NCI-H1092 (cell line): ENCODE measurements around the gene PCIF1.
"Not testable (repeated sequence)": the region's sequence is repeated elsewhere in the genome, so short reads cannot be mapped to it uniquely, and the experiment has no call there.

Experiments
- DNase-seq: peaks from one replicate; lab custom pipeline; 2025; lab: John Stamatoyannopoulos, UW

PCIF1 gene

DNA sequence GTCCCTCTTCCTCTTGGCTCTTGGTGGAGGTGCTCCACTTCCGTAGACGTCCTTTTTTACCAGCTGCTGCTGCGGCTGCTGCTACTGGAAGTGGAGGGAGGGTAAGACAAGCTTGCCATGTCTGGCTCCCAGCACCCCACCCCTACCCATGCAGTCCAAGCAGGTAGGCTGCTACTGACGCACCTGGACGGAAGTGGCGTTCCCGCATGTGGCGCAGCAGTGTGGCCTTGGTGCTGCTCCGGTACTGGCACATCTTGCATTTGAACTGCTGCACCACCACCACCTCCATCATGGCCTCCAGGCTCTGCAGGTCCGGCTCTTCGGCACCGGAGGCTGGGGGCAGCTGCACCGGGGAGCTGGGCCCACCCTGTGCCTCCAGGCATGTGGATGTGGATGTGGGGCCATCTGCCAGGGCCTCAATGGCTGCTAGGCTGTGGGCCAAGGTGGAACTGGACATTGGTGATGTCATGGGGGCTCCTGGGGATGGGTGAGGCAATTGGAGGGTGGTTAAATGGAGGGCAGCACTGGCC is 33.1 kb downstream of the PCIF1 start:
- DNase-seq, result no peak

GRCh38 chr20:45968081-45968671 is 33.7 kb downstream of the PCIF1 start:
- no peak for DNase-seq

GRCh38 chr20:45968801-45969711 is 34.6 kb downstream of the PCIF1 start:
- DNase-seq, result no peak

- peak; percentile 45 for DNase-seq
Observed at GRCh38 chr20:45969712-45970634, 35.5 kb downstream of the PCIF1 start.

- no peak for DNase-seq
Observed at GRCh38 chr20:45970646-45971424, 36.4 kb downstream of the PCIF1 start.

DNA sequence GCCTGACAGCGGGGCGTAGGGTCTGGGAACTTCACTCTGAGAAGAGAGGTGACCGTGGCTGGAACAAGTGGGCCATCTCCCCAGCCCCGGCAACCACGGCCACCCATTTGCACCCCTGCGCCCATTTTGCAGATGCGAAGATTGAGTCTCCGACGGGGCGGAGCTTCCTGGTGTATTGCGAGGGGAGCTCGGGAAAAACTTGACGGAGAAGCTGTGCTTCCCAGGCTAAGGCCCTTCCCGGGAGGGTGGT is 36.9 kb downstream of the PCIF1 start:
- no peak for DNase-seq

DNA sequence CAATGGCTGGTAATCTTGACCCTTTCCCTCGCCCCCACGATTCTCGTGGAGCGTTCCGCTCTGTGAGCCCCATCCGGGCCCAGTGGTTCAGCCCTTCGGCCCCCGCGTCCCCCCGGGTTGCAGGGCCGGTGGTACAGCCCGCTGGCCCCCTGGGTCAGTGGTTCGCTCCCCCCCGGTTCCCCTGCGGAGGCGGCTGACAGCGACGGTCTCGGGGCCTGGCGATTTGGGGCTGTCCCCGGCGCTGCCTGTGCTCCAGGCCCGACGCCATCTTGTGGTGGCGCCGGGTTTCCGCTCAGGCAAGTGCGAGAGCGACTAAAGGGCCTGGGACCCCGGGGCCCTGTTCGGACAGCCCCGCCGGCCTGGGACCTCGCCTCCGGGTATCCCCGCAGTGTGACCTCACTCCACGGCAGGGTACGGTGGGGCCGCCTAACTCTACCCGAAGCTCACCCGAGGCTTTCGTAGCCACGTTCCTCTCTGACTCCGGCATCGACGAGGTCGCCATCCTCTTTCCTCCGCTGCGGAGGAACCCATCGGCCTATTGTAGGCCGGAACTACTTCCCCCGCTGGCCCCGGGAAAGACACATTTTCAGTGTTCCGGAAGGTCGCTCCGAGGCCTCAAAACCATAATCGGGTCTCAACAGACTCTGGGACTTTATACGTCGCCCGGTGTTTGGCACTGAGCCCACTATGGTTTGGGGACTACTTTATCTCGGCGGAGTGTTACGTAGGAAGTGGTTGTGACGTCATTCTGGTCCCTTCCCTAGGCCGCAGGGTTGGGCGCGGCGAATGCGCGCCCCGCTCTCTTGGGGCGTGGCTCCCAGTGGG is 37.4 kb downstream of the PCIF1 start, which contains the start of gene ZNF335:
Gene ZNF335, minus strand, starts transcription at position 529 of the 825 bp plus-strand sequence. CDS start 793 bp downstream, outside the sequence.
- peak; percentile 91 for DNase-seq

DNA sequence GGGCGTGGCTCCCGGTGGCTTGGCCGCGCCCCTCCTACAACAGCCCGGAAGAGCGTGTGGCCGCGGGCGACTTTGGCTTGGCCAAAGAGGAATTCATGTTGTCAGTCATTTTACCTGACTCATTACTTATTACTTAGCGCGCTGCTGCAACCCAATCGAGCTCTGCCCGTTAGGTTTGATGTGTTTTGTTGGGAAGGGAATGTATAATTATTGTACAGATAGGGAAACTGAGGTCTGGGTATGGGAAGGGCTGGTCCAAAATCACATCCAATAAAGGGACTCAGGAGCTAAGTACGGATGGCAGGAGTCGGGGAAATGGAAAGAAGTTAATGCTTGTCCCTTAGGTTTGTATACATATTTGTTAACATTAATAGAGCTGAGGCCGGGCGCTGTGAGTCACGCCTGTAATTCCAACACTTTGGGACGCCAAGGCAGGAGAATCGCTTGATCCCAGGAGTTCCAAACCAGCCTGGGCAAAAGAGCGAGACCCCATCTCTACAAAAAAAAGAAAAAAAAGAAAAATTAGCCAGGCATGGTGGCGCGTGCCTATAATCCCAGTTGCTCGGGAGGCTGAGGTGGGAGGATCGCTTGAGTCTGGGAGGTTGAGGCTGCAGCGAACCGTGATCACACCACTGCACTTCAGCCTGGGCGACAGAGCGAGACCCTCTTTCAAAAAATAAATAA is 38.2 kb downstream of the PCIF1 start:
- no peak for DNase-seq

- DNase-seq, result no peak
Observed at GRCh38 chr20:45974896-45975565, 40.5 kb downstream of the PCIF1 start.

GRCh38 chr20:45975686-45976085 is 41.2 kb downstream of the PCIF1 start:
- DNase-seq, result no peak

GRCh38 chr20:45976086-45976485 is 41.6 kb downstream of the PCIF1 start:
- no peak for DNase-seq

DNA sequence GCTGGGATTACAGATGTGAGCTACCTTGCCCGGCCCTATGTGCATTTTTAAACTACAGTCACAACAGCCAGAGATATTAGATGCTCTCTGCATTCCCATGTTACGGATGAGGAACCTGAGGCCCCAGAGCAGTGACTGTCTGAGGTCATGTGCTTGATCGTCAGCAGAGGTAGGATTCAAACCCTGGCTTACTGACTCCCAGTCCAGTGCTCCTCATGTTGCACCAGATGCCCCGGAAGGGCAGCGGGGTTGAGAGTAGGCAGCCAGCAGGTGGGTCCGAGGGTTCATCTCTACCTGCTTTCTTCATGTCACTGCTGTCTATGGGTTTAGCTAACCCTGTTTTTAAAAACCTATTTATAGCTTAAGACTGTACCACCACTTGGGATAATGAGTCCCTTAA is 46.8 kb downstream of the PCIF1 start:
- no peak for DNase-seq

DNA sequence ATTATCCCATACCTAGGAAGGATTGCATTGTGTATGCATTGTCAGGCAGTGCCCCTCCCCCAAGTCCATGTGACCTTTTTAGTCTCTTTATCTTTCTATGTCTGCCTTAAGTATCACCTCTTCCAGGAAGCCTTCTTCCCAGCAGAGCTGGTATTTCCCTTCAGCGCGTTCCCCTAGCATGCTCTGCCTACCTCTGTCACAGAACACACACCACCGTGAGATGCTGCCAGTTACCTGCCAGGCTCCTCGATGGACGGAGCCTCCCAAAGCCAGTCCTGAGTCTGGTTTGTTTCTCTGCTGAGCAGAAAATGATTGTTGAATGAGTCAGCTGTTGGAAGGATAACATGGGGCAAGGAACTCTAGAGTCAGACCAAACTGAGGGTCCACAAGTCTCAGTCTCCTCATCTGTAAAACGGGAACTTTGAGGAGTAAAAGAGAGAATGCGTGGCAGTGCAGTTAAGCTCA is 48.8 kb downstream of the PCIF1 start:
- DNase-seq, result no peak

DNA sequence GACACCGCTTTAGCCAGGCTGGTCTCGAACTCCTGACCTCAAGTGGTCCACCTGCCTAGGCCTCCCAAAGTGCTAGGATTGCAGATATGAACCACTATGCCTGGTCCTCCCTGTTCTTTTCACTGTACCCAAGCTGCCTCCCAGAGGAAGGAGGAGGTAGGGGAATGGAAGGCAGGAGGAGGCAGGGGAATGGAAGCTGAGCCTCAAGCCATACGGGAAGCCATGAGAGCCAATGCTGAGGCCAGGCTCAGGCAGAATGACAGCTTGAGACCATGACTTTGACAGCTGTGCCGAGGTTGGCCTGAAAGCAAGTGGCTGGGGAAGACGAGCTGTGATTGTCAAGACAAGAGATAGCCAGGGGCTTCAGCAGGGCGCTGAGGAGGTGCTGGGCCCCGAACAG is 51.1 kb downstream of the PCIF1 start:
- DNase-seq, result no peak

- no peak for DNase-seq
Observed at GRCh38 chr20:45987108-45987780, 52.8 kb downstream of the PCIF1 start.

GRCh38 chr20:45988830-45989229 is 54.3 kb downstream of the PCIF1 start:
- DNase-seq, result not testable (repeated sequence)

- DNase-seq, result no peak
Observed at GRCh38 chr20:45991616-45992015, 57.1 kb downstream of the PCIF1 start.

DNA sequence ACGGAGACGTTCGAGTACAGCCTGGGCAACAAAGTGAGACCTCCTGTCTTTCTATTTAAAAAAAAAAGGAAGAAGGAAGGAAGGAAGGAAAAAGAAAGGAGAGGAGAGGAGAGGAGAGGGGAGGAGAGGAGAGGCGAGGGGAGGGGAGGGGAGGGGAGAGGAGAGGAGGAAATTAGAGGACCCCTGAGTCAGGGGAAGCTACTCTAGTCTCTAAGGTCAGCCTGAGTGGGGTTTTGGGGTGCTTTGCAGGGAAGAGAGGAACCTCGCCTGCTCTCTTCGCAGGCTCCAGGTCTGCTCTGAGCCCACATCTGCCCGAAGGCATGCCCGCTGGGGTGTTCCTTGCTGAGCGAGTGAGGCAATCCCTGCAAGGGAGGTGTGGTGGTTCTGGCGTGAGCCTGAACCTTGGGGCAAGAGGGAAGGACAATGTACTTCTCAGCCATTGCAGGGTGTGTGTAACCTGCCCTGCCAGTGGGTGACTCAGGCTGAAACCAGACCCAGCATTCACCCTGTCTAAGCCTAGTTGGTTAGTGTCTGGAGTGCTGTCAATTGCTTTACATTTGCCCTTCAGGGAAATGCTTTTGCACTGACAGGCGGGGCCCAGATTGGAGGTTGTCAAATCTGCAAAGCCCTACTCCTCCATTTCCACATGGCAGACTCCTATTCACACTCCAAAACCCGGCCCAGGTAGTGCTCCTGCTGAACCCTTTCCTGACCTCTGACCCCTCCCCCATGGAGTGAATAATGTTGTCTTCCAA is 58.9 kb downstream of the PCIF1 start:
- no peak for DNase-seq
